ENCODE results near the gene PGF.
"Not testable (repeated sequence)": the region's sequence is repeated elsewhere in the genome, so short reads cannot be mapped to it uniquely, and the experiment has no call there.

Gene PGF

GRCh38 chr14:74942181-74942580 lies 13.2 kb downstream of the PGF start:
- no peak for DNase-seq (ENCODE audit: low read depth, low spot score)

- DNase-seq (ENCODE audit: low read depth, low spot score), result no peak
Observed at GRCh38 chr14:74941676-74942097, 13.7 kb downstream of the PGF start.

- no peak for DNase-seq (ENCODE audit: low read depth, low spot score)
Observed at GRCh38 chr14:74940956-74941565, 14.3 kb downstream of the PGF start.

- DNase-seq (ENCODE audit: low read depth, low spot score), result no peak
Observed at GRCh38 chr14:74938531-74939495, 16.6 kb downstream of the PGF start.

- DNase-seq (ENCODE audit: low read depth, low spot score), result no peak
Observed at GRCh38 chr14:74937171-74937570, 18.2 kb downstream of the PGF start.

GRCh38 chr14:74936731-74937130 lies 18.7 kb downstream of the PGF start:
- no peak for DNase-seq (ENCODE audit: low read depth, low spot score)

- DNase-seq (ENCODE audit: low read depth, low spot score), result no peak
Observed at GRCh38 chr14:74936151-74936550, 19.2 kb downstream of the PGF start.

- DNase-seq (ENCODE audit: low read depth, low spot score), result no peak
Observed at GRCh38 chr14:74935360-74935680, 20.1 kb downstream of the PGF start.

- no peak for DNase-seq (ENCODE audit: low read depth, low spot score)
Observed at GRCh38 chr14:74934476-74935359, 20.7 kb downstream of the PGF start.

GRCh38 chr14:74934041-74934440 lies 21.4 kb downstream of the PGF start:
- no peak for DNase-seq (ENCODE audit: low read depth, low spot score)

GRCh38 chr14:74932936-74933335 lies 22.5 kb downstream of the PGF start:
- not testable (repeated sequence) for DNase-seq (ENCODE audit: low read depth, low spot score)

GRCh38 chr14:74932401-74932901 lies 22.9 kb downstream of the PGF start:
- DNase-seq (ENCODE audit: low read depth, low spot score), result no peak

- DNase-seq (ENCODE audit: low read depth, low spot score), result not testable (repeated sequence)
Observed at GRCh38 chr14:74931744-74932143, 23.7 kb downstream of the PGF start.

GRCh38 chr14:74929242-74929641 lies 26.2 kb downstream of the PGF start:
- DNase-seq (ENCODE audit: low read depth, low spot score), result no peak

- no peak for DNase-seq (ENCODE audit: low read depth, low spot score)
Observed at GRCh38 chr14:74927225-74927624, 28.2 kb downstream of the PGF start.

- no peak for DNase-seq (ENCODE audit: low read depth, low spot score)
Observed at GRCh38 chr14:74924061-74924460, 31.3 kb downstream of the PGF start.

GRCh38 chr14:74922752-74923401 lies 32.5 kb downstream of the PGF start, which contains the start of gene RPS6KL1:
Gene RPS6KL1, minus strand, starts transcription at chr14:74923260. Its CDS starts 1,719 bp downstream, at chr14:74921541.
- no peak for DNase-seq (ENCODE audit: low read depth, low spot score)

GRCh38 chr14:74921987-74922751 lies 33.2 kb downstream of the PGF start:
- no peak for DNase-seq (ENCODE audit: low read depth, low spot score)

- DNase-seq (ENCODE audit: low read depth, low spot score), result no peak
Observed at GRCh38 chr14:74921053-74921620, 34.3 kb downstream of the PGF start.

- DNase-seq (ENCODE audit: low read depth, low spot score), result no peak
Observed at GRCh38 chr14:74920281-74920680, 35.1 kb downstream of the PGF start.

Data from brain pericyte (primary cell).